ENCODE measurements around the gene PEX7.
"Not testable (repeated sequence)": the region's sequence is repeated elsewhere in the genome, so short reads cannot be mapped to it uniquely, and the experiment has no call there.

Gene PEX7

GRCh38 chr6:136895901-136896300 lies 73.5 kb downstream of the PEX7 start:
- H4K91ac ChIP-seq (ENCODE audit: low read length) = no peak overlapping the region
- no peak overlapping the region for H2BK5ac ChIP-seq (ENCODE audit: low read depth, low read length, poor library complexity, severe bottlenecking)
- H3K18ac ChIP-seq (ENCODE audit: low read depth in 1 of 2, low read length in 2 of 2) = no peak overlapping the region
- no peaks in the 10 kb centered on the region for H3K4me1 ChIP-seq (ENCODE audit: control insufficient read depth, insufficient read depth, low read depth, low read length)
- H3K14ac ChIP-seq (ENCODE audit: low read length in 2 of 2) = no peak overlapping the region
- no peak overlapping the region for H2BK15ac ChIP-seq (ENCODE audit: low read depth, poor library complexity, severe bottlenecking)
- H3K4me2 ChIP-seq (ENCODE audit: low read length, poor library complexity, severe bottlenecking) = no peak overlapping the region
- H3K27me3 ChIP-seq (ENCODE audit: control insufficient read depth in 1 of 2, insufficient read depth in 1 of 2, low read length in 2 of 2) = no peaks in the 10 kb centered on the region
- H2BK120ac ChIP-seq (ENCODE audit: low read depth, low read length) = no peak overlapping the region
- DNase-seq = no peak
- H2AFZ ChIP-seq (ENCODE audit: low read depth, low read length) = no peak overlapping the region
- WGBS = 87% methylated on average over 1 of the region's 3 CpGs
- no peak overlapping the region for H4K8ac ChIP-seq (ENCODE audit: low read length)
- no peak overlapping the region for H2BK12ac ChIP-seq (ENCODE audit: low read length in 2 of 2)
- H3K4ac ChIP-seq (ENCODE audit: low read depth in 1 of 2, low read length in 2 of 2) = no peak overlapping the region
- H3K23ac ChIP-seq (ENCODE audit: low read length in 2 of 2) = no peak overlapping the region
- H3K79me1 ChIP-seq (replicated peaks; ENCODE audit: low read length, poor library complexity, severe bottlenecking) = no peaks in the 10 kb centered on the region
- H2AK5ac ChIP-seq (ENCODE audit: low read length, severe bottlenecking) = no peak overlapping the region
- H3K36me3 ChIP-seq (ENCODE audit: control insufficient read depth in 1 of 2, insufficient read depth in 2 of 2, low read depth in 1 of 2, low read length in 2 of 2) = peaks cover 9 to 17% of the 10 kb centered on the region in 2 experiments
- H3K9ac ChIP-seq (ENCODE audit: low read length) = no peak overlapping the region
- H3K27ac ChIP-seq (ENCODE audit: low read length, poor library complexity, severe bottlenecking) = no peak overlapping the region
- H3K9me3 ChIP-seq (ENCODE audit: control insufficient read depth, low read length) = no peaks in the 10 kb centered on the region
- no peak overlapping the region for H3K4me3 ChIP-seq (ENCODE audit: insufficient read depth in 1 of 2, low read depth in 1 of 2, low read length in 2 of 2)

GRCh38 chr6:136897071-136897470 lies 74.7 kb downstream of the PEX7 start:
- Histone ChIP-seq H4K8ac (ENCODE audit: low read length) (no peak overlapping the region), H3K4me1 (ENCODE audit: control insufficient read depth, insufficient read depth, low read depth, low read length) (no peaks in the 10 kb centered on the region), H3K14ac (ENCODE audit: low read length in 2 of 2) (no peak overlapping the region), H2BK15ac (ENCODE audit: low read depth, poor library complexity, severe bottlenecking) (no peak overlapping the region), H3K79me1 (replicated peaks; ENCODE audit: low read length, poor library complexity, severe bottlenecking) (no peaks in the 10 kb centered on the region), H3K27me3 (ENCODE audit: control insufficient read depth in 1 of 2, insufficient read depth in 1 of 2, low read length in 2 of 2) (no peaks in the 10 kb centered on the region), H3K4me3 (ENCODE audit: insufficient read depth in 1 of 2, low read depth in 1 of 2, low read length in 2 of 2) (no peak overlapping the region), H3K27ac (ENCODE audit: low read length, poor library complexity, severe bottlenecking) (no peak overlapping the region), H3K9ac (ENCODE audit: low read length) (no peak overlapping the region), H4K91ac (ENCODE audit: low read length) (no peak overlapping the region), H2BK5ac (ENCODE audit: low read depth, low read length, poor library complexity, severe bottlenecking) (no peak overlapping the region), H2AFZ (ENCODE audit: low read depth, low read length) (no peak overlapping the region), H2BK12ac (ENCODE audit: low read length in 2 of 2) (no peak overlapping the region), H3K9me3 (ENCODE audit: control insufficient read depth, low read length) (no peaks in the 10 kb centered on the region), H3K18ac (ENCODE audit: low read depth in 1 of 2, low read length in 2 of 2) (no peak overlapping the region), H3K4me2 (ENCODE audit: low read length, poor library complexity, severe bottlenecking) (no peak overlapping the region), H3K36me3 (ENCODE audit: control insufficient read depth in 1 of 2, insufficient read depth in 2 of 2, low read depth in 1 of 2, low read length in 2 of 2) (peaks cover 12 to 18% of the 10 kb centered on the region in 2 experiments), H3K4ac (ENCODE audit: low read depth in 1 of 2, low read length in 2 of 2) (no peak overlapping the region), H2BK120ac (ENCODE audit: low read depth, low read length) (no peak overlapping the region), H2AK5ac (ENCODE audit: low read length, severe bottlenecking) (no peak overlapping the region), H3K23ac (ENCODE audit: low read length in 2 of 2) (no peak overlapping the region)
- no peak for DNase-seq
- WGBS = no CpG with 5 or more reads among the region's 1 CpG

- Histone ChIP-seq H3K4me3 (ENCODE audit: insufficient read depth in 1 of 2, low read depth in 1 of 2, low read length in 2 of 2) (no peak overlapping the region), H3K27me3 (ENCODE audit: control insufficient read depth in 1 of 2, insufficient read depth in 1 of 2, low read length in 2 of 2) (no peaks in the 10 kb centered on the region), H3K4me1 (ENCODE audit: control insufficient read depth, insufficient read depth, low read depth, low read length) (no peaks in the 10 kb centered on the region), H2BK120ac (ENCODE audit: low read depth, low read length) (no peak overlapping the region), H4K8ac (ENCODE audit: low read length) (no peak overlapping the region), H3K18ac (ENCODE audit: low read depth in 1 of 2, low read length in 2 of 2) (no peak overlapping the region), H3K79me1 (replicated peaks; ENCODE audit: low read length, poor library complexity, severe bottlenecking) (no peaks in the 10 kb centered on the region), H3K23ac (ENCODE audit: low read length in 2 of 2) (no peak overlapping the region), H2BK12ac (ENCODE audit: low read length in 2 of 2) (no peak overlapping the region), H3K4ac (ENCODE audit: low read depth in 1 of 2, low read length in 2 of 2) (no peak overlapping the region), H4K91ac (ENCODE audit: low read length) (no peak overlapping the region), H3K14ac (ENCODE audit: low read length in 2 of 2) (no peak overlapping the region), H2BK5ac (ENCODE audit: low read depth, low read length, poor library complexity, severe bottlenecking) (no peak overlapping the region), H2BK15ac (ENCODE audit: low read depth, poor library complexity, severe bottlenecking) (no peak overlapping the region), H3K9me3 (ENCODE audit: control insufficient read depth, low read length) (no peaks in the 10 kb centered on the region), H3K4me2 (ENCODE audit: low read length, poor library complexity, severe bottlenecking) (no peak overlapping the region), H3K9ac (ENCODE audit: low read length) (no peak overlapping the region), H3K27ac (ENCODE audit: low read length, poor library complexity, severe bottlenecking) (no peak overlapping the region), H2AFZ (ENCODE audit: low read depth, low read length) (no peak overlapping the region), H3K36me3 (ENCODE audit: control insufficient read depth in 1 of 2, insufficient read depth in 2 of 2, low read depth in 1 of 2, low read length in 2 of 2) (peaks cover 12 to 29% of the 10 kb centered on the region in 2 experiments), H2AK5ac (ENCODE audit: low read length, severe bottlenecking) (no peak overlapping the region)
- no peak for DNase-seq
- 90% methylated on average over 5 of the region's 5 CpGs for WGBS
Measured at GRCh38 chr6:136901212-136901784, 78.9 kb downstream of the PEX7 start.

- not testable (repeated sequence) for H4K91ac ChIP-seq (ENCODE audit: low read length); H3K4me2 ChIP-seq (ENCODE audit: low read length, poor library complexity, severe bottlenecking); H2AK5ac ChIP-seq (ENCODE audit: low read length, severe bottlenecking); H2AFZ ChIP-seq (ENCODE audit: low read depth, low read length); H2BK12ac ChIP-seq (ENCODE audit: low read length in 2 of 2); H3K14ac ChIP-seq (ENCODE audit: low read length in 2 of 2); H3K79me1 ChIP-seq (replicated peaks; ENCODE audit: low read length, poor library complexity, severe bottlenecking); H3K18ac ChIP-seq (ENCODE audit: low read depth in 1 of 2, low read length in 2 of 2); H2BK120ac ChIP-seq (ENCODE audit: low read depth, low read length); H3K9me3 ChIP-seq (ENCODE audit: control insufficient read depth, low read length); H3K4me1 ChIP-seq (ENCODE audit: control insufficient read depth, insufficient read depth, low read depth, low read length); H3K4me3 ChIP-seq (ENCODE audit: insufficient read depth in 1 of 2, low read depth in 1 of 2, low read length in 2 of 2); H3K9ac ChIP-seq (ENCODE audit: low read length); H3K23ac ChIP-seq (ENCODE audit: low read length in 2 of 2); H3K27ac ChIP-seq (ENCODE audit: low read length, poor library complexity, severe bottlenecking); H2BK5ac ChIP-seq (ENCODE audit: low read depth, low read length, poor library complexity, severe bottlenecking); H3K27me3 ChIP-seq (ENCODE audit: control insufficient read depth in 1 of 2, insufficient read depth in 1 of 2, low read length in 2 of 2); DNase-seq; H3K4ac ChIP-seq (ENCODE audit: low read depth in 1 of 2, low read length in 2 of 2); H4K8ac ChIP-seq (ENCODE audit: low read length); H2BK15ac ChIP-seq (ENCODE audit: low read depth, poor library complexity, severe bottlenecking)
- H3K36me3 ChIP-seq (ENCODE audit: control insufficient read depth in 1 of 2, insufficient read depth in 2 of 2, low read depth in 1 of 2, low read length in 2 of 2) = peaks cover 10 to 21% of the 10 kb centered on the region in 2 experiments
- 99% methylated on average over 3 of the region's 3 CpGs for WGBS
Measured at GRCh38 chr6:136904477-136904876, 82.1 kb downstream of the PEX7 start.
